ENCODE data around the gene AEBP2. TPM values are rescaled to one million over a fixed set of nuclear protein-coding genes. Genes with fewer than 3 reads are reported as not detected.

Gene AEBP2
- total RNA-seq, 3 donors from 2014 or later (not counting 1 experiment from before 2014, with no cell fraction given) = 57.1 to 79.5 (median 61.8) TPM

GRCh38 chr12:19449814-19450213 is 10.5 kb downstream of the AEBP2 start:
- DNase-seq = no peak
- Mint-ChIP-seq H3K4me3 (no peak overlapping the region), H3K4me1 (peaks cover 74 to 75% of the 10 kb centered on the region in 2 donors), H3K27ac (peak overlapping the region; percentile 1 to 5), H3K9me3 (no peaks in the 10 kb centered on the region), H3K27me3 (ENCODE audit: low read depth in 2 of 2) (no peaks in the 10 kb centered on the region), H3K36me3 (no peaks in the 10 kb centered on the region)
- Histone ChIP-seq H3K4me1 (ENCODE audit: control insufficient read depth, insufficient read depth, low read length) (peaks cover 29% of the 10 kb centered on the region), H3K9me3 (ENCODE audit: control insufficient read depth, insufficient read depth, low read length) (no peaks in the 10 kb centered on the region), H3K4me3 (ENCODE audit: low read length) (no peak overlapping the region), H3K36me3 (ENCODE audit: control insufficient read depth, insufficient read depth, low read length) (no peaks in the 10 kb centered on the region), H3K27me3 (ENCODE audit: control insufficient read depth, insufficient read depth, low read length) (no peaks in the 10 kb centered on the region), H3K27ac (ENCODE audit: low read length) (no peak overlapping the region)
- intact Hi-C loops (cut with micrococcal nuclease) = loop anchor here (10.0 kb wide), 1 partner anchor 55 kb away; no protein-coding TSS in a partner anchor
- TF ChIP-seq CTCF (IDR thresholded peaks at IDR 0.05) = no peak
- no peak for ATAC-seq
- WGBS (ENCODE audit: insufficient coverage) = 87% methylated on average over 2 of the region's 4 CpGs

- H3K4me1 Mint-ChIP-seq = peaks cover 74 to 76% of the 10 kb centered on the region in 2 donors
- no peaks in the 10 kb centered on the region for H3K36me3 ChIP-seq (ENCODE audit: control insufficient read depth, insufficient read depth, low read length)
- no peak for TF ChIP-seq CTCF (IDR thresholded peaks at IDR 0.05)
- H3K27me3 ChIP-seq (ENCODE audit: control insufficient read depth, insufficient read depth, low read length) = no peaks in the 10 kb centered on the region
- no peaks in the 10 kb centered on the region for H3K27me3 Mint-ChIP-seq (ENCODE audit: low read depth in 2 of 2)
- DNase-seq (no peak), ATAC-seq (peak in 1 of 3 donors; percentile 29)
- peak overlapping the region; percentile 1 to 5 for H3K27ac Mint-ChIP-seq
- no peaks in the 10 kb centered on the region for H3K9me3 Mint-ChIP-seq
- intact Hi-C loops (cut with micrococcal nuclease) = no loop called here
- no peak overlapping the region for H3K27ac ChIP-seq (ENCODE audit: low read length)
- H3K4me3 ChIP-seq (ENCODE audit: low read length) = no peak overlapping the region
- H3K4me3 Mint-ChIP-seq = no peak overlapping the region
- 81% methylated on average over 3 of the region's 4 CpGs for WGBS (ENCODE audit: insufficient coverage)
- H3K9me3 ChIP-seq (ENCODE audit: control insufficient read depth, insufficient read depth, low read length) = no peaks in the 10 kb centered on the region
- no peaks in the 10 kb centered on the region for H3K36me3 Mint-ChIP-seq
- H3K4me1 ChIP-seq (ENCODE audit: control insufficient read depth, insufficient read depth, low read length) = peaks cover 25% of the 10 kb centered on the region
These were observed 11.1 kb downstream of the AEBP2 start for GRCh38 chr12:19450362-19450761.

GRCh38 chr12:19451196-19451595 is 11.9 kb downstream of the AEBP2 start:
- H3K36me3 ChIP-seq (ENCODE audit: control insufficient read depth, insufficient read depth, low read length) = no peaks in the 10 kb centered on the region
- no peaks in the 10 kb centered on the region for H3K27me3 Mint-ChIP-seq (ENCODE audit: low read depth in 2 of 2)
- H3K9me3 Mint-ChIP-seq = no peaks in the 10 kb centered on the region
- H3K36me3 Mint-ChIP-seq = no peaks in the 10 kb centered on the region
- no peak overlapping the region for H3K27ac ChIP-seq (ENCODE audit: low read length)
- WGBS (ENCODE audit: insufficient coverage) = 83% methylated on average over 6 of the region's 6 CpGs
- TF ChIP-seq CTCF (IDR thresholded peaks at IDR 0.05) = no peak
- H3K27me3 ChIP-seq (ENCODE audit: control insufficient read depth, insufficient read depth, low read length) = no peaks in the 10 kb centered on the region
- no peaks in the 10 kb centered on the region for H3K9me3 ChIP-seq (ENCODE audit: control insufficient read depth, insufficient read depth, low read length)
- H3K4me3 Mint-ChIP-seq = no peak overlapping the region
- H3K27ac Mint-ChIP-seq = peak overlapping the region; percentile 5 to 19
- DNase-seq = no peak
- no peak overlapping the region for H3K4me3 ChIP-seq (ENCODE audit: low read length)
- peaks cover 25% of the 10 kb centered on the region for H3K4me1 ChIP-seq (ENCODE audit: control insufficient read depth, insufficient read depth, low read length)
- H3K4me1 Mint-ChIP-seq = peaks cover 73 to 75% of the 10 kb centered on the region in 2 donors
- intact Hi-C loops (cut with micrococcal nuclease) = no loop called here
- ATAC-seq = peak in 2 of 3 donors; percentile 10 to 21

GRCh38 chr12:19453961-19454360 is 14.7 kb downstream of the AEBP2 start:
- Histone ChIP-seq H3K27ac (ENCODE audit: low read length) (no peak overlapping the region), H3K9me3 (ENCODE audit: control insufficient read depth, insufficient read depth, low read length) (no peaks in the 10 kb centered on the region), H3K27me3 (ENCODE audit: control insufficient read depth, insufficient read depth, low read length) (no peaks in the 10 kb centered on the region), H3K36me3 (ENCODE audit: control insufficient read depth, insufficient read depth, low read length) (peaks cover 2% of the 10 kb centered on the region), H3K4me3 (ENCODE audit: low read length) (no peak overlapping the region), H3K4me1 (ENCODE audit: control insufficient read depth, insufficient read depth, low read length) (peaks cover 18% of the 10 kb centered on the region)
- WGBS (ENCODE audit: insufficient coverage) = 91% methylated on average over 7 of the region's 7 CpGs
- Mint-ChIP-seq H3K27ac (peak overlapping the region; percentile 37 to 61), H3K36me3 (no peaks in the 10 kb centered on the region), H3K27me3 (ENCODE audit: low read depth in 2 of 2) (no peaks in the 10 kb centered on the region), H3K4me1 (peaks cover 74 to 81% of the 10 kb centered on the region in 2 donors), H3K4me3 (peak overlapping the region; percentile 29), H3K9me3 (no peaks in the 10 kb centered on the region)
- DNase-seq (no peak), ATAC-seq (no peak)
- intact Hi-C loops (cut with micrococcal nuclease) = no loop called here
- no peak for TF ChIP-seq CTCF (IDR thresholded peaks at IDR 0.05)

Measured in natural killer cell (primary cell).